HCT116 (cell line): ENCODE results near the gene BHMT. TPM values are rescaled to one million over a fixed set of nuclear protein-coding genes. Genes with fewer than 3 reads are reported as not detected.

Experiments
- ATAC-seq: fragments of 200-7000 bp; cut with Tn5 transposase; 2 replicates; pipeline ENCODE4 v1.9.1; 2020; ENCODE audit warnings: mild to moderate bottlenecking, moderate library complexity
- BruUV-seq: library from RNA; stranded (reverse); fragments of 400-500 nt; replicated peaks from 2 replicates; lab custom pipeline; 2021; lab: Mats Ljungman, UMichigan
- CTCF ChIA-PET: fragments of 300-600 bp; sonication (Branson Sonifier 250); formaldehyde crosslinking; loops from one replicate; lab custom pipeline; 2021; ENCODE audit warnings: antibody characterized with exemption; lab: Charles Lee
- POLR2A ChIA-PET: fragments of 300-600, 350-600 bp; sonication (Branson Sonifier 250); formaldehyde crosslinking; loops from one replicate; lab custom pipeline; 2021; ENCODE audit warnings: antibody characterized with exemption; lab: Charles Lee
- RAD21 ChIA-PET, 2 experiments: fragments of 300-600 bp; sonication (Branson Sonifier 250); formaldehyde crosslinking; loops; one replicate each; lab custom pipeline; 2023; ENCODE audit warnings: low total read pairs in 2 of 2; ENCODE audit not compliant: uncharacterized antibody in 2 of 2, unreplicated experiment in 2 of 2, low non-redundant PET in 1 of 2; lab: Charles Lee
- DNase-seq: peaks from one replicate; pipeline ENCODE4 v3.0.0-alpha.2; 2010; ENCODE audit warnings: low read depth, low spot score
- H2AFZ ChIP-seq: fragments of 200-600 bp; shearing (Covaris generic), sonication (generic); 2 replicates; pipeline ENCODE4 v1.6.1; 2017; ENCODE audit warnings: low read depth, mixed run types, mixed read lengths, antibody characterized with exemption, low read length; ENCODE audit not compliant: poor library complexity, severe bottlenecking
- H3K27ac ChIP-seq: 2 replicates; pipeline ENCODE4 v1.5.1; 2012; ENCODE audit warnings: low read depth, low read length
- H3K27me3 ChIP-seq: fragments of 200-600 bp; sonication (generic); 2 replicates; pipeline ENCODE4 v1.6.1; 2016; ENCODE audit warnings: mixed run types, low read length, mixed read lengths; ENCODE audit not compliant: insufficient read depth
- H3K36me3 ChIP-seq, 2 experiments: fragments of 200-500 bp in 1 of 2; fragments of 200-600 bp in 1 of 2; sonication (Bioruptor generic) in 1 of 2; sonication (generic) in 1 of 2; 2 replicates each; pipeline versions ENCODE4 v1.5.1 to v1.6.1; 2014 to 2016; ENCODE audit warnings: low read length in 2 of 2, inconsistent platforms in 1 of 2, mixed read lengths in 1 of 2, mixed run types in 1 of 2; ENCODE audit not compliant: insufficient read depth in 2 of 2, control insufficient read depth in 1 of 2
- H3K4me1 ChIP-seq, 2 experiments: fragments of 200-600 bp in 1 of 2; sonication (generic) in 1 of 2; 2 replicates each; pipeline versions ENCODE4 v1.5.1 to v1.6.1; 2012 to 2017; ENCODE audit warnings: low read length in 2 of 2, inconsistent platforms in 1 of 2, mild to moderate bottlenecking in 1 of 2, mixed read lengths in 1 of 2, mixed run types in 1 of 2, moderate library complexity in 1 of 2; ENCODE audit not compliant: insufficient read depth in 2 of 2, control insufficient read depth in 1 of 2
- H3K4me2 ChIP-seq: fragments of 200-600 bp; sonication (generic); 2 replicates; pipeline ENCODE4 v1.6.1; 2017; ENCODE audit warnings: mixed run types, low read length, mixed read lengths
- H3K4me3 ChIP-seq, 2 experiments: fragments of 200-600 bp in 1 of 2; sonication (generic) in 1 of 2; replicated peaks in 1 of 2; 2 replicates each; pipeline ENCODE4 v1.5.1; 2011 to 2016; ENCODE audit warnings: low read length in 2 of 2, control low read depth in 1 of 2, low read depth in 1 of 2, mild to moderate bottlenecking in 1 of 2, mixed read lengths in 1 of 2, mixed run types in 1 of 2
- H3K79me2 ChIP-seq: fragments of 200-600 bp; sonication (generic); 2 replicates; pipeline ENCODE4 v1.6.1; 2017; ENCODE audit warnings: mild to moderate bottlenecking, mixed run types, low read length, moderate library complexity, mixed read lengths; ENCODE audit not compliant: insufficient read depth
- H3K9ac ChIP-seq: fragments of 200-600 bp; sonication (generic); 2 replicates; pipeline ENCODE4 v1.6.1; 2016; ENCODE audit warnings: low read length, mixed read lengths
- H3K9me2 ChIP-seq: fragments of 200-600 bp; sonication (generic), shearing (Covaris generic); 2 replicates; pipeline ENCODE4 v1.6.1; 2017; ENCODE audit warnings: mixed run types, mild to moderate bottlenecking, moderate library complexity; ENCODE audit not compliant: insufficient read depth
- H3K9me3 ChIP-seq, 2 experiments: fragments of 200-500 bp in 1 of 2; fragments of 200-600 bp in 1 of 2; sonication (Bioruptor generic) in 1 of 2; sonication (generic) in 1 of 2; 2 replicates each; pipeline ENCODE4 v1.6.1; 2014 to 2017; ENCODE audit warnings: low read length in 2 of 2, mixed read lengths in 2 of 2, inconsistent platforms in 1 of 2, low read depth in 1 of 2, mild to moderate bottlenecking in 1 of 2, mixed run types in 1 of 2, moderate library complexity in 1 of 2; ENCODE audit not compliant: control insufficient read depth in 1 of 2, insufficient read depth in 1 of 2
- H4K20me1 ChIP-seq: fragments of 200-600 bp; sonication (generic), shearing (Covaris generic); 2 replicates; pipeline ENCODE4 v1.6.1; 2017; ENCODE audit warnings: mixed run types, mild to moderate bottlenecking, moderate library complexity; ENCODE audit not compliant: insufficient read depth
- CEBPB ChIP-seq: IDR thresholded peaks from 2 replicates; pipeline ENCODE4 v1.6.1; 2012; ENCODE audit warnings: low read depth
- ELF1 ChIP-seq: IDR thresholded peaks from 2 replicates; pipeline ENCODE4 v1.6.1; 2012; ENCODE audit warnings: low read depth, borderline replicate concordance
- EZH2 ChIP-seq: fragments of 200-600 bp; sonication (generic); IDR thresholded peaks from 2 replicates; pipeline ENCODE4 v1.6.1; 2017; ENCODE audit warnings: antibody characterized with exemption, mixed run types
- MAX ChIP-seq: IDR thresholded peaks from 2 replicates; pipeline ENCODE4 v1.6.1; 2012
- POLR2A ChIP-seq: IDR thresholded peaks from 2 replicates; pipeline ENCODE4 v1.7.0; 2011; ENCODE audit warnings: borderline replicate concordance; ENCODE audit not compliant: insufficient read depth, insufficient read length; ENCODE audit errors: extremely low read depth
- REST ChIP-seq: IDR thresholded peaks from 2 replicates; pipeline ENCODE4 v1.6.1; 2012; ENCODE audit warnings: low read depth
- YY1 ChIP-seq: IDR thresholded peaks from 2 replicates; pipeline ENCODE4 v1.6.1; 2011; ENCODE audit warnings: low read length, low read depth, moderate library complexity, mild to moderate bottlenecking; ENCODE audit not compliant: insufficient replicate concordance; ENCODE audit errors: extremely low read depth
- ZBTB33 ChIP-seq: IDR thresholded peaks from 2 replicates; pipeline ENCODE4 v1.6.1; 2011; ENCODE audit warnings: mild to moderate bottlenecking, low read length, moderate library complexity; ENCODE audit not compliant: insufficient replicate concordance; ENCODE audit errors: extremely low read depth
- ZFX ChIP-seq: fragments of 450-650 bp; IDR thresholded peaks from 2 replicates; pipeline ENCODE4 v1.6.1; 2017
- ZNF274 ChIP-seq: fragments of 200-500 bp; sonication (Bioruptor generic); IDR thresholded peaks from 2 replicates; pipeline ENCODE4 v1.6.1; 2014; ENCODE audit warnings: mild to moderate bottlenecking, low read depth, low read length, inconsistent platforms
- intact Hi-C: fragments of 100-400 bp; cut with micrococcal nuclease; formaldehyde crosslinking; loops from 2 replicates; pipeline ENCODE4 v1.10.0; 2022
- total RNA-seq: library from RNA; stranded (reverse); gene quantifications from one replicate; pipeline ENCODE4 v1.2.1, GENCODE V29; 2021; ENCODE audit not compliant: unreplicated experiment

BHMT gene
- total RNA-seq, 1 experiment from 2014 or later = 0.44 TPM

GRCh38 chr5:79093762-79094161 is 17.8 kb upstream of the BHMT start:
- no peak for DNase-seq
- Histone ChIP-seq H2AFZ (no peak overlapping the region), H3K27ac (no peak overlapping the region), H3K4me2 (no peak overlapping the region), H3K36me3 (no peaks in the 10 kb centered on the region), H3K79me2 (no peaks in the 10 kb centered on the region), H3K9me2 (no peaks in the 10 kb centered on the region), H3K9ac (no peak overlapping the region), H3K4me1 (no peaks in the 10 kb centered on the region), H3K4me3 (no peak overlapping the region), H3K9me3 (no peaks in the 10 kb centered on the region), H4K20me1 (no peaks in the 10 kb centered on the region), H3K27me3 (no peaks in the 10 kb centered on the region)
- intact Hi-C loops = no loop called here
- ChIA-PET CTCF (no interaction called here), POLR2A (no interaction called here), RAD21 (no interaction called here)
- ATAC-seq = no peak
- BruUV-seq = no TSS peak
- TF ChIP-seq EZH2 (no peak), POLR2A (no peak), YY1 (no peak), REST (no peak), CEBPB (no peak), ELF1 (no peak), ZNF274 (no peak), MAX (no peak), ZBTB33 (no peak), ZFX (no peak)
